Activated CD8-positive, alpha-beta T cell treated with anti-CD3 and anti-CD28 coated beads for 36 hours (primary cell): ENCODE measurements around the gene RAC3. TPM values are rescaled to one million over a fixed set of nuclear protein-coding genes. Genes with fewer than 3 reads are reported as not detected.
A peak's percentile ranks its signal among the peaks of the same experiment; 100 is the strongest.

Source experiments
- ATAC-seq: fragments of 200-7000 bp; cut with Tn5 transposase; one replicate; pipeline ENCODE4 v1.10.0; 2021; ENCODE audit warnings: mild to moderate bottlenecking, moderate library complexity
- CTCF ChIA-PET: fragments of 350-600 bp; sonication (Branson Sonifier 250); formaldehyde crosslinking; loops from one replicate; lab custom pipeline; 2021; ENCODE audit warnings: antibody characterized with exemption; lab: Charles Lee
- POLR2A ChIA-PET: fragments of 350-600 bp; sonication (Branson Sonifier 250); formaldehyde crosslinking; loops from one replicate; lab custom pipeline; 2021; ENCODE audit warnings: antibody characterized with exemption; lab: Charles Lee
- DNase-seq: peaks from one replicate; pipeline ENCODE4 v3.0.0-alpha.2; 2020
- H3K27ac Mint-ChIP-seq: one replicate; pipeline ENCODE4 v1.8.0; 2021; ENCODE audit warnings: mild to moderate bottlenecking, mixed read lengths
- H3K27me3 Mint-ChIP-seq: one replicate; pipeline ENCODE4 v1.8.0; 2021; ENCODE audit warnings: mixed read lengths
- H3K36me3 Mint-ChIP-seq: one replicate; pipeline ENCODE4 v1.8.0; 2021; ENCODE audit warnings: low read depth, mixed read lengths
- H3K4me1 Mint-ChIP-seq: one replicate; pipeline ENCODE4 v1.8.0; 2021; ENCODE audit warnings: low read depth, mixed read lengths
- H3K4me3 Mint-ChIP-seq: one replicate; pipeline ENCODE4 v1.8.0; 2021; ENCODE audit warnings: mild to moderate bottlenecking, moderate library complexity, mixed read lengths
- H3K9me3 Mint-ChIP-seq: one replicate; pipeline ENCODE4 v1.8.0; 2021; ENCODE audit warnings: mixed read lengths
- CTCF ChIP-seq: fragments of 200-600 bp; IDR thresholded peaks from one replicate; pipeline ENCODE4 v1.8.0; 2022; ENCODE audit warnings: antibody characterized with exemption, mild to moderate bottlenecking
- intact Hi-C: fragments of 100-400 bp; cut with micrococcal nuclease; formaldehyde crosslinking; loops from one replicate; pipeline ENCODE4 v1.10.0; 2022
- total RNA-seq, 2 experiments: library from RNA; stranded (reverse); gene quantifications; one replicate each; pipeline ENCODE4 v1.2.3, GENCODE V29; 2021

RAC3 gene
- total RNA-seq, 2 experiments from 2014 or later = 5.5 to 5.8 TPM

GRCh38 chr17:82055023-82055964, 23.8 kb downstream of the RAC3 start:
- Mint-ChIP-seq H3K27ac (peak overlapping the region; percentile 16), H3K4me3 (no peak overlapping the region), H3K36me3 (peaks cover 3% of the 10 kb centered on the region), H3K9me3 (no peaks in the 10 kb centered on the region), H3K27me3 (no peaks in the 10 kb centered on the region), H3K4me1 (peaks cover 16% of the 10 kb centered on the region)
- CTCF ChIA-PET = interaction anchor here (1.3 kb wide), 1 partner anchor 26 kb away, joined by 4 read pairs; no protein-coding TSS in a partner anchor
- POLR2A ChIA-PET = interaction anchor here (0.9 to 9.3 kb wide), 5 partner anchors 9 to 72 kb away, joined by 3 to 98 read pairs (median 4); partner anchors contain the start of gene DUS1L
- no peak for TF ChIP-seq CTCF
- DNase-seq = no peak
- intact Hi-C loops = no loop called here
- ATAC-seq = no peak

GRCh38 chr17:82055965-82056728, 24.7 kb downstream of the RAC3 start:
- ChIA-PET CTCF (interaction anchor here (1.3 kb wide), 1 partner anchor 26 kb away, joined by 4 read pairs; no protein-coding TSS in a partner anchor), POLR2A (interaction anchor here (0.6 to 9.3 kb wide), 7 partner anchors 8 to 42 kb away, joined by 3 to 98 read pairs (median 4); partner anchors contain the start of gene DUS1L)
- no peak for TF ChIP-seq CTCF
- Mint-ChIP-seq H3K27ac (no peak overlapping the region), H3K36me3 (peaks cover 3% of the 10 kb centered on the region), H3K4me3 (no peak overlapping the region), H3K9me3 (no peaks in the 10 kb centered on the region), H3K27me3 (no peaks in the 10 kb centered on the region), H3K4me1 (peaks cover 10% of the 10 kb centered on the region)
- DNase-seq = no peak
- intact Hi-C loops = no loop called here
- ATAC-seq = no peak

GRCh38 chr17:82056729-82057621, 25.5 kb downstream of the RAC3 start:
- H3K36me3 Mint-ChIP-seq = peaks cover 3% of the 10 kb centered on the region
- intact Hi-C loops = no loop called here
- no peaks in the 10 kb centered on the region for H3K9me3 Mint-ChIP-seq
- H3K4me3 Mint-ChIP-seq = no peak overlapping the region
- H3K27me3 Mint-ChIP-seq = no peaks in the 10 kb centered on the region
- peaks cover 10% of the 10 kb centered on the region for H3K4me1 Mint-ChIP-seq
- no peak for TF ChIP-seq CTCF
- H3K27ac Mint-ChIP-seq = no peak overlapping the region
- ATAC-seq (no peak), DNase-seq (no peak)
- POLR2A ChIA-PET = interaction anchor here (0.6 to 9.3 kb wide), 5 partner anchors 7 to 39 kb away, joined by 3 to 98 read pairs (median 4); partner anchors contain the start of gene DUS1L
- CTCF ChIA-PET = interaction anchor here (1.3 kb wide), 1 partner anchor 27 kb away, joined by 4 read pairs; no protein-coding TSS in a partner anchor

DNA sequence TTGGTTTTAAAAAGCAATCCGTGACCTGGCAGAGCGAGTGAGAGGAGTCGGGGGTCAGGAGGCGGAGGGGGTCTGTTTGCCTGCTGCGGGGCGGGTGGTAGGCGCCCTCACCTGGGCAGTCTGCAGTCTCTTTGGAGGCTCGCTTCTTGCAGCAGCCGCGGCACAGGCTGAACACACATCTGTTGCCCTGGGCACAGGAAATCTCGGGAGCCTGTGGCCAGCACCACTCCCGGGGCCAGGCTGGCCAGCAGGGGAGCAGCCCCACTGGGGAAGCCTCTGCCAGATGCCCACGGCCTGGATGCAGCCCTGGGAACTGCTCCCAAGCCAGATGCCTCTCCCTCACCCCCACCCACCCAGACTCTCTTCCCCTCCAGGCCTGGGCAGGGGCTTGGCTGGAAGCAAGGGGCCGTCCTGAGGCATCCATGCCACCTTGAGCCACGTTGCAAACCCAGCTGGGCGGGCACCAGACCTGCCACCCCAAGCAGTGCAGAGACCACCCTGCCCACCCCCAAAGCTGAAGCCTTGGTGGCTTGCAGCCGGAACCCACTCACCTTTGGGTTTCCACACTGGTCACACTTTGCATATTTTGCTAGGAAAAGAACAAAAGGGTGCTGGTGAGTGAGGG, 26.9 kb downstream of the RAC3 start:
- ATAC-seq (no peak), DNase-seq (no peak)
- POLR2A ChIA-PET = interaction anchor here (0.7 to 0.9 kb wide), 2 partner anchors 29 to 166 kb away, joined by 3 read pairs; no protein-coding TSS in a partner anchor
- Mint-ChIP-seq H3K36me3 (peaks cover 3% of the 10 kb centered on the region), H3K4me3 (no peak overlapping the region), H3K9me3 (no peaks in the 10 kb centered on the region), H3K27me3 (no peaks in the 10 kb centered on the region), H3K27ac (no peak overlapping the region), H3K4me1 (peaks cover 5% of the 10 kb centered on the region)
- intact Hi-C loops = no loop called here
- CTCF ChIA-PET = no interaction called here
- no peak for TF ChIP-seq CTCF
